IMR-90 (cell line): ENCODE data around the gene TAF4B. TPM values are rescaled to one million over a fixed set of nuclear protein-coding genes. Genes with fewer than 3 reads are reported as not detected.

Experiments used
- ATAC-seq: fragments of 200-7000 bp; cut with Tn5 transposase; 2 replicates; pipeline ENCODE4 v1.9.1; 2020; ENCODE audit warnings: low read depth, mild to moderate bottlenecking, moderate library complexity
- BruUV-seq: library from RNA; stranded (reverse); fragments of 400-500 nt; replicated peaks from 2 replicates; lab custom pipeline; 2021; lab: Mats Ljungman, UMichigan
- CTCF ChIA-PET: fragments of 300-600 bp; formaldehyde crosslinking; extraction: SDS; loops from one replicate; lab custom pipeline; 2021; ENCODE audit warnings: antibody characterized with exemption; lab: Yijun Ruan, JAX
- POLR2A ChIA-PET: fragments of 300-600 bp; sonication (Branson Sonifier 250); formaldehyde crosslinking; loops from one replicate; lab custom pipeline; 2022; ENCODE audit warnings: antibody characterized with exemption; ENCODE audit not compliant: unreplicated experiment; lab: Charles Lee
- DNase-seq: peaks from one replicate; pipeline ENCODE4 v3.0.0; 2013
- H2AFZ ChIP-seq: replicated peaks from 2 replicates; pipeline ENCODE3; 2013; ENCODE audit warnings: low read length, mild to moderate bottlenecking; ENCODE audit not compliant: poor library complexity
- H2AK5ac ChIP-seq: 2 replicates; pipeline ENCODE4 v1.6.1; 2013; ENCODE audit warnings: low read depth, low read length, inconsistent platforms
- H2AK9ac ChIP-seq: replicated peaks from 2 replicates; pipeline ENCODE3; 2013; ENCODE audit warnings: mild to moderate bottlenecking, low read depth, low read length, moderate library complexity; ENCODE audit not compliant: poor library complexity
- H2BK120ac ChIP-seq: 2 replicates; pipeline ENCODE4 v1.6.1; 2013; ENCODE audit warnings: low read depth, low read length, inconsistent platforms
- H2BK15ac ChIP-seq: 3 replicates; pipeline ENCODE4 v1.6.1; 2013; ENCODE audit warnings: low read depth, low read length, inconsistent platforms
- H2BK20ac ChIP-seq: 2 replicates; pipeline ENCODE4 v1.6.1; 2013; ENCODE audit warnings: low read depth, mild to moderate bottlenecking, inconsistent platforms, low read length, moderate library complexity
- H2BK5ac ChIP-seq: 2 replicates; pipeline ENCODE4 v1.6.1; 2013; ENCODE audit warnings: mild to moderate bottlenecking, low read depth, low read length, inconsistent platforms; ENCODE audit not compliant: poor library complexity, severe bottlenecking
- H3K14ac ChIP-seq: replicated peaks from 2 replicates; pipeline ENCODE4 v1.6.1; 2013; ENCODE audit warnings: low read depth, low read length, inconsistent platforms
- H3K18ac ChIP-seq: 2 replicates; pipeline ENCODE4 v1.6.1; 2013; ENCODE audit warnings: low read depth, low read length, control low read depth
- H3K23ac ChIP-seq: 2 replicates; pipeline ENCODE4 v1.6.1; 2013; ENCODE audit warnings: low read depth, low read length, inconsistent platforms
- H3K27ac ChIP-seq: 2 replicates; pipeline ENCODE4 v1.5.1; 2013; ENCODE audit warnings: mild to moderate bottlenecking, control low read depth, low read length; ENCODE audit not compliant: insufficient read depth
- H3K27me3 ChIP-seq: 2 replicates; pipeline ENCODE4 v1.6.1; 2013; ENCODE audit warnings: low read length; ENCODE audit not compliant: control insufficient read depth, insufficient read depth
- H3K36me3 ChIP-seq: 2 replicates; pipeline ENCODE4 v1.6.1; 2013; ENCODE audit warnings: low read length, mixed read lengths; ENCODE audit not compliant: control insufficient read depth, insufficient read depth
- H3K4ac ChIP-seq: 2 replicates; pipeline ENCODE4 v1.6.1; 2013; ENCODE audit warnings: low read depth, low read length, inconsistent platforms
- H3K4me1 ChIP-seq: 2 replicates; pipeline ENCODE4 v1.6.1; 2013; ENCODE audit warnings: low read length, mixed read lengths; ENCODE audit not compliant: control insufficient read depth, insufficient read depth
- H3K4me2 ChIP-seq: 2 replicates; pipeline ENCODE4 v1.6.1; 2013; ENCODE audit warnings: low read depth, mild to moderate bottlenecking, control low read depth, low read length, moderate library complexity
- H3K4me3 ChIP-seq: 2 replicates; pipeline ENCODE4 v1.5.1; 2013; ENCODE audit warnings: low read depth, mild to moderate bottlenecking, control low read depth, low read length, moderate library complexity; ENCODE audit not compliant: insufficient read depth
- H3K56ac ChIP-seq: 2 replicates; pipeline ENCODE4 v1.6.1; 2013; ENCODE audit warnings: low read length, inconsistent platforms; ENCODE audit not compliant: insufficient read depth; ENCODE audit errors: extremely low read depth
- H3K79me1 ChIP-seq, 2 experiments: 2 replicates each; pipeline ENCODE4 v1.6.1; 2013; ENCODE audit warnings: low read length in 2 of 2, inconsistent platforms in 1 of 2, low read depth in 1 of 2
- H3K9ac ChIP-seq: 2 replicates; pipeline ENCODE4 v1.6.1; 2013; ENCODE audit warnings: low read depth, low read length, control low read depth
- H3K9me1 ChIP-seq: 2 replicates; pipeline ENCODE4 v1.6.1; 2013; ENCODE audit warnings: low read length, inconsistent platforms; ENCODE audit not compliant: insufficient read depth
- H3K9me3 ChIP-seq: 2 replicates; pipeline ENCODE4 v1.6.1; 2013; ENCODE audit warnings: low read length; ENCODE audit not compliant: control insufficient read depth, insufficient read depth
- H4K20me1 ChIP-seq: 2 replicates; pipeline ENCODE4 v1.6.1; 2013; ENCODE audit warnings: low read length, inconsistent platforms; ENCODE audit not compliant: insufficient read depth
- H4K5ac ChIP-seq: 2 replicates; pipeline ENCODE4 v1.6.1; 2013; ENCODE audit warnings: mild to moderate bottlenecking, low read depth, low read length, control low read depth
- H4K8ac ChIP-seq, 2 experiments: 2 replicates each; pipeline ENCODE4 v1.6.1; 2013; ENCODE audit warnings: low read depth in 2 of 2, low read length in 2 of 2, control low read depth in 1 of 2, inconsistent platforms in 1 of 2
- H4K91ac ChIP-seq: 2 replicates; pipeline ENCODE4 v1.6.1; 2013; ENCODE audit warnings: low read depth, low read length, inconsistent platforms; ENCODE audit not compliant: insufficient read depth
- BHLHE40 ChIP-seq: fragments of 150-350 bp; IDR thresholded peaks from 2 replicates; pipeline ENCODE4 v1.6.1; 2016; ENCODE audit warnings: mild to moderate bottlenecking, low read depth, low read length
- CEBPB ChIP-seq: IDR thresholded peaks from 2 replicates; pipeline ENCODE4 v1.6.1; 2012; ENCODE audit warnings: low read depth, low read length, improper control_type of control experiment
- NFE2L2 ChIP-seq: fragments of 150-350 bp; IDR thresholded peaks from 2 replicates; pipeline ENCODE4 v1.6.1; 2016; ENCODE audit warnings: low read depth, mild to moderate bottlenecking, low read length
- RAD21 ChIP-seq: IDR thresholded peaks from 2 replicates; pipeline ENCODE4 v1.6.1; 2012; ENCODE audit warnings: low read length, improper control_type of control experiment
- RCOR1 ChIP-seq: IDR thresholded peaks from 2 replicates; pipeline ENCODE4 v1.6.1; 2012; ENCODE audit warnings: mild to moderate bottlenecking, low read length, improper control_type of control experiment; ENCODE audit not compliant: insufficient replicate concordance
- RFX5 ChIP-seq: IDR thresholded peaks from 2 replicates; pipeline ENCODE4 v1.8.0; 2012; ENCODE audit warnings: low read depth, mild to moderate bottlenecking, low read length, moderate library complexity
- USF2 ChIP-seq: fragments of 150-350 bp; IDR thresholded peaks from 2 replicates; pipeline ENCODE4 v1.6.1; 2017; ENCODE audit warnings: mild to moderate bottlenecking, antibody characterized with exemption, low read length, low read depth
- WGBS, 2 experiments: methylation state at CpG; one replicate each; pipeline versions ENCODE4 v1.1.5 to v1.1.7; 2013; ENCODE audit warnings: missing lambda C conversion rate in 2 of 2; ENCODE audit not compliant: insufficient read length in 1 of 2; ENCODE audit errors: extremely low coverage in 2 of 2; 5-methylcytosine and 5-hydroxymethylcytosine counted together
- dilution Hi-C: fragments of 300-500 bp; cut with HindIII; formaldehyde crosslinking; loops from one replicate; pipeline ENCODE4 v1.14.3; 2018; ENCODE audit warnings: low sequenced_read_pairs; ENCODE audit not compliant: unreplicated experiment
- in situ Hi-C: fragments of 300-500 bp; cut with MboI; formaldehyde crosslinking; loops from 3 replicates; pipeline ENCODE4 v1.14.3; 2019; ENCODE audit warnings: low sequenced_read_pairs, inconsistent platforms, mixed read lengths
- intact Hi-C: fragments of 100-400 bp; cut with micrococcal nuclease; formaldehyde crosslinking; loops from 2 replicates; pipeline ENCODE4 v1.10.0; 2022
- polyA plus RNA-seq, 3 experiments: library from polyadenylated mRNA; depleted of rRNA; stranded (reverse); fragments of >200 nt; gene quantifications; 2 replicates each; pipeline ENCODE4 v1.2.3, GENCODE V29; 2012; ENCODE audit warnings: low replicate concordance in 1 of 3
- total RNA-seq: library from RNA; depleted of rRNA; stranded (reverse); fragments of >200 nt; gene quantifications from 2 replicates; pipeline ENCODE4 v1.2.3, GENCODE V29; 2012

Gene TAF4B
- total and polyA plus RNA-seq, 2 of the 4 experiments (the other 2 are of a cell fraction), result 0.38 to 1.1 TPM

- Histone ChIP-seq H3K36me3 (no peaks in the 10 kb centered on the region), H3K27ac (no peak overlapping the region)
These were observed 59.8 kb downstream of the TAF4B start for GRCh38 chr18:26286008-26286407.

More at GRCh38 chr18:26286008-26286407, 59.8 kb downstream of the TAF4B start:
- CTCF ChIA-PET, result no interaction called here
- Histone ChIP-seq H3K4me3 (no peak overlapping the region), H3K14ac (no peak overlapping the region), H3K9ac (no peak overlapping the region), H3K4me1 (no peaks in the 10 kb centered on the region), H3K27me3 (no peaks in the 10 kb centered on the region), H3K23ac (no peak overlapping the region), H3K9me3 (no peaks in the 10 kb centered on the region), H4K91ac (no peak overlapping the region), H2AFZ (no peak overlapping the region), H4K8ac (no peak overlapping the region), H2AK9ac (no peak overlapping the region), H3K4ac (no peak overlapping the region), H3K4me2 (no peak overlapping the region), H2BK15ac (no peak overlapping the region), H2BK120ac (no peak overlapping the region), H4K5ac (no peak overlapping the region), H2AK5ac (no peak overlapping the region), H4K20me1 (no peaks in the 10 kb centered on the region), H3K18ac (no peak overlapping the region), H3K56ac (no peak overlapping the region), H2BK20ac (no peak overlapping the region), H3K9me1 (no peaks in the 10 kb centered on the region), H3K79me1 (no peaks in the 10 kb centered on the region), H2BK5ac (no peak overlapping the region)
- BruUV-seq, result no TSS peak
- in situ Hi-C loops, result no loop called here
- intact Hi-C loops, result no loop called here
- dilution Hi-C loops, result no loop called here
- DNase-seq (no peak), ATAC-seq (no peak)
- POLR2A ChIA-PET, result no interaction called here
- WGBS, 2 experiments, result 33% methylated on average over 1 of the region's 1 CpG; no CpG with 5 or more reads in 1 of the 2 experiments
- TF ChIP-seq CEBPB (no peak), USF2 (no peak), NFE2L2 (no peak), RCOR1 (no peak), BHLHE40 (no peak), RFX5 (no peak), RAD21 (no peak)
